GM19025 (cell line): ENCODE measurements around the gene ADRA2C.

Experiments used
- ATAC-seq: cut with Tn5 transposase; IDR thresholded peaks from one replicate; pipeline ENCODE4 v1.9.1; 2021; ENCODE audit warnings: mild to moderate bottlenecking, low read depth, moderate library complexity; ENCODE audit not compliant: unreplicated experiment

The ADRA2C gene

DNA sequence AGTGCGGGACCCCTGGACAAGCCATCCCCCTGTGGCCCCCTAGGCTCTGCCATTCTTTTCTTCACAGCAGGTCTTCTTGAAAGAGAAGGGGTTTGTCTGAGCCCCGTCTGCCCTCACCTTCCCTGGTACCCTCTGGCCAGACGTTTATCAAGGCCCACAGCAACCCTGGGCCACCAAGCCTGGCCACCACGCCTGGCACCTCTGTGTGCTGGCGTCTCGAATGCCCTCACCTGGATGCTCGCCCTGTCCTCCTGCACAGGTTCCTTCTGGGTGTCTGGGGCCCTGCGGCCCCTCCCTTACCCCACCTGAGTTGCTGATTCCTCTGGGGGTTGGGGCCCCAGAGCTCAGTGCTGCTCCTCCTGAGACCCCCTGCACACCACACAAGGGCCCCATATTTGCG, 25.1 kb downstream of the ADRA2C start:
- ATAC-seq: no peak

- ATAC-seq: no peak
Measured at GRCh38 chr4:3791910-3792542, 25.8 kb downstream of the ADRA2C start.

DNA sequence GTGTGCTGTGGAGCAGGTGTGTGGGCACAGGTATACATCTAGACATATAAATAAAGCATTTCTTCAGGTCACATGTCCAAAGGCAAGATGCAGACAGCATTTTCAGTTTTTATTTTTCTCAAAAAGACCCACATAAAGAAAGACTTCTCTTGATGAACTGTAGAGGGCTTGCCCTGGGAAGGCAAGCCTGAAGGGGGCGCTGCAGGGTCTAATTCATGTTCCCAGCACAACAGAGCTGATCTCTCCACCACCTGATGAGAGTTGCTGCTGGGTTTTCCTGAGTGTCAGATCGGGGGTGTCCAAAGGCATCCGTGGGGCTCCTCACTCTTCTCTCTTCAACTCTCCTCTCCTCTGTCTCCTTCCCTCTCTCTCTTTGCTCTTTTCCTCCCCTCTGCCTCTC, 26.6 kb downstream of the ADRA2C start:
- no peak for ATAC-seq

- no peak for ATAC-seq
Measured at GRCh38 chr4:3793545-3793944, 27.4 kb downstream of the ADRA2C start.

GRCh38 chr4:3796960-3797359, 30.8 kb downstream of the ADRA2C start:
- no peak for ATAC-seq

DNA sequence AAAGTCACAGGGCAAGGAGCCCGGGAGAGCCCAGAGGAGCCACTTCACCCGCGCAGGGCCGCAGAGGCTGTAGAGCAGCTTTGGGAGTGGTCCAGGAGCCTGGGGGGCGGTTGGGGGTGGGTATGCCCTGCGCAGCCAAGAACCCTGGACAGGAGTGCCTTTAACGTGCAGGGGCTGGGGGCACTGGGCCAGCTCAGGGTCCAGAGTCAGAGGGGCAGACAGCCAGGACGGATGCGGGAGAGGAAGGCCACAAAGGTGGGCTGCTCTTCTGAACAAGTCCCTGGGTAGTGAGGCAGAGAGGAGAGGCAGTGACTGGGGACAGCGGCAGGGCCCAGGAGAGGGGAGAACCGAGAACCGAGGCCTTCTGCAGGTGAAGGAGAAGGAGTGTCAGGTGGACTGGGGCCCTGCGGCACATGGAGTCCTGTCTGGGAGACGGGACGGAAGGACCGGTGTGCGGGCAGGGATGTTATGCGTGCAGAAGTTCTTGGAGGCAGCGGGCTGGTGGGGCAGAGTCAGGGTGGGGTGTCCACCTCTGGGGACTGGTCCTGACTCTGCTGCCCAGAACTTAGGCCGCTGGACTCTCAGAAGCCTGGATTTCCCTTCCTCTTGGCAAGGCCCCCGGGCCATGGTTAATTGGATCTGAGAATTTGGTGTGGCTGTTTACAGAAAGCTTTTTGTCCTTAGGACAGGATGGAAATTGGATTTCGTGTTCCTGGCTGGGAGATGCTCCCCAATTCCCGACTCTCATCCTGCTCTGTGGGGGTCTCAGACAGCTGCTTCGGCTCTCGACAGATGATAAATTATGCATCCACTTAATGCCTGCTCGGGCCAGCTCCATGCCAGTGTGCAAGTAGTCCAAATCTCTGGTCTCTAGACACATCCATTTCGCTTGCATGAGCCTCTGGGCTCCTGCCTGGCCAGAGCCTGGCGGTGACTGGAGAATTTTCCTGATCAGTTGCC, 31.9 kb downstream of the ADRA2C start:
- ATAC-seq: no peak

GRCh38 chr4:3799496-3799895, 33.3 kb downstream of the ADRA2C start:
- no peak for ATAC-seq

DNA sequence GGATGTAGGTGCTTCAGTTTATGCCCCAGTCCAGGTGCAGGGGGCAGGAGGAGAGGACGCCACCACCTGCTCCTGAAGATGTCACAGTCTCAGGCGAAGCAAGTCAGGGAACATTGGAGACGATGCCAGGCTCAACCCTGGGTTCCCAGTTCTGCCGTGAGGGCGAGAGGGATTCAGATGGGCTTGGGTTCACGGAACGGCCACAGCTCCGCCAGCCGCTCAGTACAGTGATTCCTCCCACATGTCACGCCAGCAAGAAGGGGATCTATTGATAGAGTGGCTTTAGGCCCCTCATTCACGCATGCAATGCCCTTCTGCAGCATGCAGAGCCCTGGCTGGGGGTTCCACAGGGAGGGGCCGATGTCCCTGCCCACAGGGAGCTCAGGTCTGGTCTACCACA, 34.2 kb downstream of the ADRA2C start:
- ATAC-seq: no peak

GRCh38 chr4:3801521-3801920, 35.3 kb downstream of the ADRA2C start:
- ATAC-seq: no peak

DNA sequence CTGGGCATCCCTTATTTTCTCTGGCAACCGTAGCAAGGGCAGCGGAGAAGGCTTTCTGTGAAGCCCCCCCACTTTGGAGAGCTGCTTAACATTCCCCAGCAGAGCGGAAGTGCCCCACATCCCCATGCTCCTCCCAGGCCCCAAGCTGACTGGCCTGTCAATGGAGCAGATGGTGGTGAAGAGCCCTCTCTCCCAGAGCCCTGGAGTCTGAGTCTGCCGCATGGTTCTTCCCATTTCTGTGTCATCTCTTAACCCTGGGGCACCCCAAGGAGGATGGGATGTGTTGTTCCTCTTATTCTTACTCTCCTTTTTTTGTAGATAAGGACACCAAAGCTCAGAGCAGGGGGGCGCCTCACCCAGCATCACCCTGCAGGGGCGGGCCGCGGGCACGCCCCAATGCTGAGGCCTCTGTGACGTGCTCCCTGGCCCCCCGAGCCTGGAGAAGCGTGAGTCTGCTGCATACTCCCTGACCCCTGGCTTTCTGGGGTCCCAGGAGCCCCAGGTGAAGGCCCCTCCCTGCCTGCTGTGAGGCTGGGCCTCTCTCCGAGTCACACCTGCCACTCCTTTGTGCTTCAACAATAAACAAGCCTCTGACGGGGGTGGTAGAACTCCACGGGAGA, 35.9 kb downstream of the ADRA2C start:
- no peak for ATAC-seq

GRCh38 chr4:3802571-3803474, 36.6 kb downstream of the ADRA2C start:
- ATAC-seq: no peak

DNA sequence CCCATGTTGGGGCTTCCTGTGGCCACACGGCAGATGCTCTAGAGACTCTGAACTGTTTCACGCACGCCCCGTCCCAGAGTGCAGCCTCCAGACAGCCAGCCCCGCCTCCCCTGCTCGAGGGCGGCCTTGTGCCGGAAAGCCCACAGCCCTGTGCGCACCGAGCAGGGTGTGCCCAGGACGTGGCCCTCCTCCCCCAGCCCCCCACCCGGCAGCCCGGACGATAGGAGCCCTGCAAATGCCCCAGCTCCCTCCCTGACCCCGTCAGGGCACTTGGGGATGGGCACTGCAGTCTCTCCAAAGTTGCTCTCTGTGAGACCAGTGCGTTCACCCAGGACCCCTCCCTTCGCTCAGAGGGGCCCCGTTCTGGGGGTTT, 37.3 kb downstream of the ADRA2C start:
- ATAC-seq: no peak

- ATAC-seq: no peak
Measured at GRCh38 chr4:3803946-3804345, 37.8 kb downstream of the ADRA2C start.

DNA sequence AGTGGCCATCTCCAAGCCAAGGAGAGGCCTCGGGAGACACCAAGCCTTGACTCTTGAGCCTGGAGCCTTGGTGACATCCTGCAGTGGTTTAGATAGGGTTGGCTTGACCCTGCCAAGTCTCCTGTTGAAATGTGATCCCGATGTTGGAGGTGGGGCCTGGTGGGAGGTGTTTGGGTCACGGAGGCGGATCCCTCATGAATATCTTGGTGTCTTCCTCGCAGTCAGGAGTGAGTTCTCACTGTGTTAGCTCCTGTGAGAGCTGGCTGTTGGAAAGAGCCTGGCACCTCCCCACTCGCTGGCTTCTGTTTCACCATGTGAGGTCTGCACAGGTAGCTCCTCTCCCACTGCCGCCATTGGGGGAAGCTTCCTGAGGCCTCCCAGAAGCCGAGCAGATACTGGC, 38.8 kb downstream of the ADRA2C start:
- no peak for ATAC-seq

GRCh38 chr4:3805731-3806130, 39.5 kb downstream of the ADRA2C start:
- ATAC-seq: no peak

GRCh38 chr4:3807311-3807710, 41.1 kb downstream of the ADRA2C start:
- ATAC-seq: no peak

DNA sequence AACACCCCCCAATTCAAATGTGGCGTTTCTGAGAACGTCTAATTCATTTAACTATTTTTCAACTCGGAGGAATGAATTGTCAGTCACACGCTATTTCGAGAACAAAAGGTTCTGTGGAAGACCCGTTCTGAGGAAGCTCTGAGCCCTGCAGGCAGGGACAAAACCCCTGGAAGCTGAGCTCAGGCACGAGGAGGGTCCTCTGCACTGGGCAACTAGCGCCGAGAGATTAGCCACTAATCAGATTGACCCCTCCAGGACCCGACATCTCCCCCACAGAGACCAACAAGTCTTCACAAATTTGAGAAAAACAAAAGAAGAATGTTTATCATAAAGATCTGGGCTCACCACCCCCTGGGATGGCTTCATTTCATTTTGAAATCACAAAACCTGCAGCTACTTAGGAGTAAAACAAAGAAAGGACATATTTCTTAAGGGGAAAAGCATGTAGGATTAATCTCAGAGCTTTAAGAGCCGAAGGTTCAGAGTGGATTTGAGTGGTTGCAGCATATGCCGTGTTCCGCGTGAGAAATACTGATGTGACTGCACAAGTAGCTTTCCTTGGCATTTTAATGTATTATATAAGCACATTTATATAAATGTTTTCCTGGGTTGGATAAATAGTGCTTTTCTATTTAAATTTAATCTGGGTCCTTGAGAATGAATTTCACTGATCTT, 41.8 kb downstream of the ADRA2C start:
- ATAC-seq: no peak

DNA sequence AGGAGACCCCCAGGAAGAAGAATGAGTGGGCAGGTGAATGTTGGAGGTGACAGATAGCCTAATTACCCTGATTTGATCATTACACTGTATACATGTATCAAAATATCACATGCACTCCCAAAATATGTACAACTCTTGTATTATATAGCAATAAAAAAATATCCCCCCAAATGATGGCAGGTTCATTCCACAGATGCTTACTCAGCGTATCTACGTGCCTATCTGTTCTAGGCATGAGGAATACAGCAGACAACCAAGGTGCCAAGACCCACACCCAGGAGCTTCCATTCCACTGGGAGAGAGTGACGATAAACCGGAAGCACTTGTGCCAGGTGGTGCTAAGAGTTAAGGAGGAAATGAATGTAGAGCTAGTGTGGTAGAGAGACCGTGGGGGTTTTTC, 42.4 kb downstream of the ADRA2C start:
- no peak for ATAC-seq

- no peak for ATAC-seq
Measured at GRCh38 chr4:3809028-3809427, 42.8 kb downstream of the ADRA2C start.
